Hippocampal formation (tissue), 2 donors: ENCODE data around the gene PIP4K2A.
"Not testable (repeated sequence)": the region's sequence is repeated elsewhere in the genome, so short reads cannot be mapped to it uniquely, and the experiment has no call there.

ENCODE experiments used
- DNase-seq, 2 donors: peaks; one replicate each; lab custom pipeline; 2025; lab: John Stamatoyannopoulos, UW

Gene PIP4K2A

DNA sequence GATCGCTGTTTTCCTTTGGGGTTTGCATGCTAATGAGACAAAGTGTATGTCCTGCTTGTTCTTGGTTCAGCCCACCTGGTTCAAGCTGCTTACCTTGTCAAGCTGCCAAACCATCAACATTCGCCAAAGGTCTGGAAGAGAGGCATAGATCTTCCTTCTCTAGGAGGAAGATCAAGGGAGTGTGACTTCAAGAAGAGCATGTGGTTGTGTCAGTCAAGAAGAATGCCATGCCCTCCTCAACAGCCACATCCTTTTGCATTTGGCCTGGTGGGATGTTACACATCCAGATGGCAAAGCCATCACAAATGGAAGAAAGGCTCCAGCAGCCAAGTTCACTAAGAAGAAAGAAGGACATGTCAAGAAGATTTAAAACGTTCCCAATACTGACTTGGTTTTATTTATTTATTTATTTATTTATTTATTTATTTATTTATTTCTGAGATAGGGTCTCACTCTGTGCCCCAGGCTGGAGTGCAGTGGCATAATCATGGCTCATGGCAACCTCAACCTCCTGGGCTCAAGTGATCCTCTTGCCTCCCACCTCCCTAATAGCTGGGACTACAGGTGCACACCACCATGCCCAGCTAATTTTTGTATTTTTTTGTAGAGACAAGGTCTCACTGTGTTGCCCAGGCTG is 5.1 kb upstream of the PIP4K2A start:
- DNase-seq: no peak

DNA sequence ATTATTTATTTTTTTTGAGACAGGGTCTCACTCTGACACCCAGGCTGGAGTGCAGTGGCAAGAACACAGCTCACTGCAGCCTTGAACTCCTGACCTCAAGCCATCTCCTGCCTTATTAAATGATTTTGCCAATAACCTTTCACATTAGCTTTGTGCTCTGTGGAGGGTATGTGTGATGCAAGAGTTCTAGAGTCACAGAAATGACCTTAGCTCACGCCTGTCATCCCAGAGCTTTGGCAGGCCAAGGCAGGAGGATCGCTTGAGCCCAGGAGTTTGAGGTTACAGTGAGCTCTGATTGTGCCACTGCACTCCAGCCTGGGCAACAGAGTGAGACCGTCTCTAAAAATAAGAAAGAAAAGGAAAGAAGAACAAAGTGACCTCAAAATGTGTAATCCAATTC is 4.3 kb upstream of the PIP4K2A start:
- DNase-seq: not testable (repeated sequence)

GRCh38 chr10:22717728-22718127 is 3.4 kb upstream of the PIP4K2A start:
- no peak for DNase-seq

DNA sequence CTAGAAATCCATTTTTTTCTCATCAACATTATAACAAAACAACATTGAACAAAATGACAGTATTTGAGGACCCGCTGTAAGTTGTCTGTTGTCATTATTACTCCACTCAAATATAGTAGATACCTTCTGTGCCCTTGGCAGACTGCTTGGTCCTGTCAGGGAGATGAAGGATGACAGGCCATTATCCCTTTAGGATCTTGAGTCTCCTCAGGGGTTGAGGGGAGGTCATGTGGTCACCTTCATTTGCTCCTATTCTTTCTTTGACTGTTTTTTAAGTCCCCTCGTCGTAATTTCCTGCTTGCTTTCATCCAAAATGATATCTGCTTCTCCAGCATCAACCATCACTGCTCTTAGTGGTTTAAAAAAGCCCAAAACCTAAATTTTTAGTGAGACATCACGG is 2.6 kb upstream of the PIP4K2A start:
- no peak for DNase-seq

- no peak for DNase-seq
Observed at GRCh38 chr10:22715290-22715625, 880 bp upstream of the PIP4K2A start.

- DNase-seq: no peak
Observed at GRCh38 chr10:22713853-22714478, 412 bp downstream of the PIP4K2A start.

- DNase-seq: no peak
Observed at GRCh38 chr10:22712956-22713852, 1.2 kb downstream of the PIP4K2A start.

GRCh38 chr10:22712211-22712955 is 2.0 kb downstream of the PIP4K2A start:
- DNase-seq: no peak

GRCh38 chr10:22711373-22711772 is 3.0 kb downstream of the PIP4K2A start:
- DNase-seq: no peak

GRCh38 chr10:22710139-22710745 is 4.1 kb downstream of the PIP4K2A start:
- DNase-seq: no peak

- no peak for DNase-seq
Observed at GRCh38 chr10:22708772-22709171, 5.6 kb downstream of the PIP4K2A start.

DNA sequence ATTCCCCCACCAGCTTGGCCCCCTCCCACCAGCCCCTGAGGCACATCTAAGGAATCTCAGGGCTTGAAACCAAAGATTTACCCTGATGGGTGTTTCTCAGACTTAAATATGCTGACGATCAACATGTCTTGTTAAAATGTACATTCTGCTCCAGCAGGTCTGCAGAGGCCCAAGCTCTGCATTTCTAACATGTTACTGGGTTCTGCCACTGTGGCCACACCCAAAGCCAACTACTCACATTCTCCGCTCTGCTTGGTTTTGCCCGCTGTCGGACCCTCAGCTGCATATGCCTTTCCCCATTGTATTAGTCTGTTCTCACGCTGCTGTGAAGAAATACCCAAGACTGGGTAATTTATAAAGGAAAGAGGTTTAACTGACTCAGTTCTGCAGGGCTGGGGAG is 8.9 kb downstream of the PIP4K2A start:
- no peak for DNase-seq

- DNase-seq: no peak
Observed at GRCh38 chr10:22704942-22705341, 9.4 kb downstream of the PIP4K2A start.

- DNase-seq: no peak
Observed at GRCh38 chr10:22704471-22704911, 9.9 kb downstream of the PIP4K2A start.

GRCh38 chr10:22702348-22702747 is 12.0 kb downstream of the PIP4K2A start:
- DNase-seq: no peak

DNA sequence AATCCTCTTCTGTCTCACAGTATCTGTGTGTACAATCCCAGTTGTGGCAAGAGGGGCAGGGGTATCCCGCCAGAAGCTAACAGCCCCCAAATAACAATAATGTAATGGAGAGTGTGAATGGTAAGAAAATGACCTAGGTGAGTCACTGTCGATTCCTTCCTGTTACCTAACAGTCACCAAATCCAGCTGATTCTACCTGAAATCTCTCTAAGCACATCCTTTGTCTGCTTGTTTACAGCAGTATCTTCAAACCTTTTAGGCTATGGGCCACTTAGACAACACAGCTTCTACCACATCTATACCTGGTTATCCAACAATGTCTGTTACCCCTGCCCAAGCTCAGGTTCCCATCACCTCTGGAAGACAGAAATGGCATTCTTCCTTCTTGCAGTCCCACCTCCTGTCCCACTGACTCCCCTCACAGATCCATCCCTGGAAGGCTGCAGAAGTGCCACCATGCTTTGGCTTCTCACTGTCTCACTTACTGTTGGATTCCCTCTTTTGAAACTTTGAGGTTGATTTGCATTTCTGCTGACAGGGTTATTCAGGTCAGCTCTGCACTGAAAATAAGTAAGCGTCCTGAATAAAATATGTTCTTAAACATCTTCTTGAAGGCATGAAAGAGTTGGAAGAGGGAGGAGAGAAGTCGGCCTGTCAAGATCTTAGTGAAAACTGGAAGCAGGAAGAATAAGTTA is 13.1 kb downstream of the PIP4K2A start:
- DNase-seq: no peak

DNA sequence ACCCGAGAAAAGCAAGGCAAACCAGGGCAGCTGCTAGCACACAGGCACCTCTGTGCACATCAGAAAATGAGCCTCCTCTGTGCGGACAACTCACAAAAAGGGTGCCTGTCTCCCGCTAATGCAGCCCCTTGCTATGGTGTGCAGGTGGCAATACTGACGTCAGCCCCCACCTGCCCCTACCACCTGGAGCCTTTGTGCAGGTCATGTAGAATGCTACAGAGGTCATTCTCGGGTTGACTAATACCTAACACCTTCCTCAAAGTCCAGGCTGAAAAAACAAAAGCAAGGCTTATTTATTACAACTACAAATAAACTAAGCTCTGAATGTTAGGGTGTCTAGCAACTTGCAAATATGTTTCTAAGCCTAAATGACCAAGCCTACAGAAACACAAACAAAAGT is 13.9 kb downstream of the PIP4K2A start:
- DNase-seq: no peak

- no peak for DNase-seq
Observed at GRCh38 chr10:22699976-22700375, 14.4 kb downstream of the PIP4K2A start.

DNA sequence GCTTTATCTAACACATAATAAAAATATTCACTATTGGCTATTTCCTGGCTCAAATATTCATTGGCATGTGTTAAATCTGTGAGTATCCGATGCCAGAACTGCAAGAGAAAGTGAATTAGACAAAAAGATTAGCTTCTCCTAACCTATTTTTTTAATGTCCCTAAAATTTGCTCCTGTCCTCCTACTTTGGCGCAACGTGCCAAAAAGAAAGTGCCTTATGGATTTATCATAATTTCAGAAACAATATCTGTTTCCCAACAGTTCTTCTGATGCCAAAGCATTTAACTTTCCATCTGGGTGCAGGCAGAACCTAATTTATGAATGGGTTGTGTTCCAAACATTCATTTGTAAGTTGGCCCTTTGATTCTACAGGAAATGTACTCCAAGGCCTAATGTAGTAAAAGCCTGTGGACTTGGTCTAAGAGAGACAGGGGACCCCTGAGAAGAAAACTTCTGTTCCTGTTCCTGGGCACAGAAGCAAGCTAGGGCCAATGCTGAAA is 15.4 kb downstream of the PIP4K2A start:
- no peak for DNase-seq

- no peak for DNase-seq
Observed at GRCh38 chr10:22697800-22698199, 16.6 kb downstream of the PIP4K2A start.

- no peak for DNase-seq
Observed at GRCh38 chr10:22697101-22697500, 17.3 kb downstream of the PIP4K2A start.
